ENCODE data around the gene PDCD10.

PDCD10 gene

DNA sequence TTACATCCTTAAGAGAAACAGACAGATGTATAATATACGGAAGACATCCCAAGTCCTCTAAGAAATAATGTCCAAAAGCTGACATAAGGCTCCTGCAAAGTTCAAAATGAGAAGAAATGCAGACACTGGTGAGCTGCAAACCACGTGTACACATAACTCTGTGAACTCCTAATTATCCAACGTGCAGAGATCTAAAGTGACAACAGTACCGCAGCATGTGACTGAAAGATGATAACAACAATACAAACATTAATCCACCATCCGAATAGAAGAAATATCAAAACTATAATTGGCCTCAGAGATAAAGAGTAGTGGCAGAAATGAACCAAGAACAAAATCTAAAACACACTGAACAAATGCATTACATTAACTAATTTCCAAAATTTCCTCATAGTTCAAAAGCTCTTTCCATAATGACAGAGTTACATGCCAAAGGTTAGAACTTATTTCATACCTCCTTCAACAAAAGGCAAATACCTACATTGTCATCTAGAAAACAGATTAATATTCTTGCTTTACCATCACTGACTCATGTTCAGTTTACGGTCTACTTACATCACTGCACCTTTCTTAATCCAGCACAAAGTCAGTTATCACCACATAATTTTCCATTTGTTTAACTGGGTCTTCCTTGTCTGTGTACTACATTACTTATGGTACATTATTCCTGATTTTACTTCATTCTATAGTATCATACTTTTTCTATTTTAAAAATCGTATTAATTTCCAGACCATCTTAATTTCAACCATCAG lies 2.2 kb downstream of the PDCD10 start:
- in situ Hi-C loops (cut with HindIII; ENCODE audit: low pct_ligation_motif_present, low sequenced_read_pairs) = no loop called here
- no peak overlapping the region for H3K4me3 ChIP-seq (ENCODE audit: low read depth, low read length)
- no peak for DNase-seq
- TF ChIP-seq, protein P1, sequence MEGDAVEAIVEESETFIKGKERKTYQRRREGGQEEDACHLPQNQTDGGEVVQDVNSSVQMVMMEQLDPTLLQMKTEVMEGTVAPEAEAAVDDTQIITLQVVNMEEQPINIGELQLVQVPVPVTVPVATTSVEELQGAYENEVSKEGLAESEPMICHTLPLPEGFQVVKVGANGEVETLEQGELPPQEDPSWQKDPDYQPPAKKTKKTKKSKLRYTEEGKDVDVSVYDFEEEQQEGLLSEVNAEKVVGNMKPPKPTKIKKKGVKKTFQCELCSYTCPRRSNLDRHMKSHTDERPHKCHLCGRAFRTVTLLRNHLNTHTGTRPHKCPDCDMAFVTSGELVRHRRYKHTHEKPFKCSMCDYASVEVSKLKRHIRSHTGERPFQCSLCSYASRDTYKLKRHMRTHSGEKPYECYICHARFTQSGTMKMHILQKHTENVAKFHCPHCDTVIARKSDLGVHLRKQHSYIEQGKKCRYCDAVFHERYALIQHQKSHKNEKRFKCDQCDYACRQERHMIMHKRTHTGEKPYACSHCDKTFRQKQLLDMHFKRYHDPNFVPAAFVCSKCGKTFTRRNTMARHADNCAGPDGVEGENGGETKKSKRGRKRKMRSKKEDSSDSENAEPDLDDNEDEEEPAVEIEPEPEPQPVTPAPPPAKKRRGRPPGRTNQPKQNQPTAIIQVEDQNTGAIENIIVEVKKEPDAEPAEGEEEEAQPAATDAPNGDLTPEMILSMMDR (IDR thresholded peaks at IDR 0.05; ENCODE audit: low read depth, low read length, missing control alignments) = no peak
- no peak overlapping the region for H3K27ac ChIP-seq
- H3K27me3 ChIP-seq (replicated peaks) = no peaks in the 10 kb centered on the region
- H3K36me3 ChIP-seq (replicated peaks) = no peaks in the 10 kb centered on the region

DNA sequence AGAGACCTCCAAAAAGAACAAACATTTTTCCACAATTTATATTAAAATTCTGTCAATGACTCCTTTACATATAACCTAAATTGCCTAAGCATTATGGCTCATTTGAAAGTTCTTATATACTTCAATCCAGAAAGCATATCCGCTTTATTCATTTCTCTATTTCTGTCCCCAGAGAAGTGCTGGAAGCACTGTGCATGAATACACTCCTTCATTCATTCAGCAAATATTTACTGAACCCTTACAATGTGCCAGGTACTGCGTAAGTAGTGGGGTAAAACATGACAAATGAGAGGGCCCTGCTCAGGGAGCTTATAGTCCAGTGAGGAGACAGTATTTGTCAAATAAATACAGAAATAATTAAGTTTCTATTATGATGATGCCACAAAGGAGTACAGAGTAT lies 3.3 kb downstream of the PDCD10 start:
- in situ Hi-C loops (cut with HindIII; ENCODE audit: low pct_ligation_motif_present, low sequenced_read_pairs) = no loop called here
- H3K36me3 ChIP-seq (replicated peaks) = no peaks in the 10 kb centered on the region
- DNase-seq = no peak
- no peak overlapping the region for H3K27ac ChIP-seq
- H3K27me3 ChIP-seq (replicated peaks) = no peaks in the 10 kb centered on the region
- H3K4me3 ChIP-seq (ENCODE audit: low read depth, low read length) = no peak overlapping the region
- TF ChIP-seq, protein P1 (IDR thresholded peaks at IDR 0.05; ENCODE audit: low read depth, low read length, missing control alignments) = no peak

DNA sequence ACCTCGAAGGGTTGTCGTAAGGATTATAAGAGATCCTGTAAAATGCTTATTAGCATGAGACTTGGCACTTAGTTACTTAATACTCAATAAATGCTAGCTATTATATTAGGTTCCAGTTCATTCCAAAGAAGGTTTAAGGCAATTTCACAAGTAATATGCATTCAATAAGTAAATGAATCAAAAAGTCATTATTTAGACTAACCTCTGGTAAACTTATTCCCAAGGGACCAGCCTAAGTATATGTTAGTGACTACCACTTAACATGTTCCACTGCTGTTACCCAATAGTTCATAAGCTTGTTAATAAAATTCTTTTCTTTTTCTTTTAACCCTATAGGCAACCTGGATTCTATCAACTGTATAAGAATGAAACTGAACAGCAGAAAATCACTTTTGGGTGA lies 5.1 kb downstream of the PDCD10 start:
- no peak overlapping the region for H3K4me3 ChIP-seq (ENCODE audit: low read depth, low read length)
- in situ Hi-C loops (cut with HindIII; ENCODE audit: low pct_ligation_motif_present, low sequenced_read_pairs) = no loop called here
- H3K27me3 ChIP-seq (replicated peaks) = no peaks in the 10 kb centered on the region
- H3K36me3 ChIP-seq (replicated peaks) = no peaks in the 10 kb centered on the region
- DNase-seq = no peak
- TF ChIP-seq, protein P1 (IDR thresholded peaks at IDR 0.05; ENCODE audit: low read depth, low read length, missing control alignments) = no peak
- no peak overlapping the region for H3K27ac ChIP-seq

DNA sequence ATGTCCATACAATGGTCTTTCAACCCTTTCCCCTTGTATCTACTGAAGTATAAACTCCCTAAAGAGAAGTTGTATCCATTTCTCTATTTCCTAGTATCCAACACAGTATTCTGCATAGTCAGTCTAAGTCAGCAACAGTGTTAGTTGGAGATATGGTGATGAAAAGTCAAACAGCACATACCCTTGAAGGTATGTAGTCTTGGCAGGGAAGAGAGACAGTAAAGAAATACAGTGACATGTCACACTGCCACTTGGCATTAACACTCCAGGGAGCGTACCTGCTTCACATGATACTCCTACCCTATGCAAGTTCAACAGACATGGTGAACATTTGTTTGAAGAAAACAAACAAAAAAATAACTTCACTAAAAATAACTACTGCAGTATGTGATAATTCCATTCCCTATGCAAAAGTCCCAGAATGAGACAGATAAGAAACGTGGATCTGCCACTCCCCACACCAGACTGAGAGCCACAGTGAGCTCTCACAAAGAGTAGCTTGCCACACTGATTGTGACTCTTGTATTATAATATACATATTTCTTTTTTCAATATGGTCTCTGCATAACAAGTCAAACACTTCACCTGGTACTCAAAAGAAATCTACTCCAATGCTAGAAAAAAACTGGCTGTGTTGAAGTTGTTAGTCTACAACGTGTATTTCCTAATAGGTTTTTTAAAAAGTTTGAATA lies 5.9 kb downstream of the PDCD10 start:
- TF ChIP-seq, protein P1 (IDR thresholded peaks at IDR 0.05; ENCODE audit: low read depth, low read length, missing control alignments) = no peak
- no peak for DNase-seq
- in situ Hi-C loops (cut with HindIII; ENCODE audit: low pct_ligation_motif_present, low sequenced_read_pairs) = no loop called here
- no peaks in the 10 kb centered on the region for H3K36me3 ChIP-seq (replicated peaks)
- H3K27ac ChIP-seq = peak overlapping the region; percentile 1
- H3K4me3 ChIP-seq (ENCODE audit: low read depth, low read length) = no peak overlapping the region
- H3K27me3 ChIP-seq (replicated peaks) = no peaks in the 10 kb centered on the region

DNA sequence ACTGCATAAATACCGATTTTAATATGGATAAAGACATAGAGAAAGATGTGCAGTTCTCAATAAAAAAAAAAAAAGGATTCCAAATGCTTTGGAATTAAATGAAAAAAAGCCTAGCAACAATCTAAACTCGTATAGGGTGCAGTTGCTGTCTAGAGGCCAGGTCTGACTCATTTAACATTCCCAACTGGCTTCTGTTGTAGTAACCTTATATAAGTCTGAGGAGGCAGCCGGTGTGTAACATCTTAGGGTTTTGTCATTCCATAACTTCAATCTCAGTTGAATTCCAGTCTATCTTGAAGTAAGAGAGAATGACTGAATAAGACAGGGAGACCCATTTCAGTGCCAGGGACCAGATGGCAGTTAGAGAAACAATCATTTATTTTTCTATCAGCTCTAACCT lies 6.5 kb downstream of the PDCD10 start:
- TF ChIP-seq, protein P1 (IDR thresholded peaks at IDR 0.05; ENCODE audit: low read depth, low read length, missing control alignments) = no peak
- DNase-seq = peak; percentile 83
- H3K36me3 ChIP-seq (replicated peaks) = no peaks in the 10 kb centered on the region
- no peaks in the 10 kb centered on the region for H3K27me3 ChIP-seq (replicated peaks)
- peak overlapping the region; percentile 1 for H3K27ac ChIP-seq
- in situ Hi-C loops (cut with HindIII; ENCODE audit: low pct_ligation_motif_present, low sequenced_read_pairs) = no loop called here
- no peak overlapping the region for H3K4me3 ChIP-seq (ENCODE audit: low read depth, low read length)

All from brain microvascular endothelial cell (primary cell).